ENCODE measurements around the gene SEBOX.

DNA sequence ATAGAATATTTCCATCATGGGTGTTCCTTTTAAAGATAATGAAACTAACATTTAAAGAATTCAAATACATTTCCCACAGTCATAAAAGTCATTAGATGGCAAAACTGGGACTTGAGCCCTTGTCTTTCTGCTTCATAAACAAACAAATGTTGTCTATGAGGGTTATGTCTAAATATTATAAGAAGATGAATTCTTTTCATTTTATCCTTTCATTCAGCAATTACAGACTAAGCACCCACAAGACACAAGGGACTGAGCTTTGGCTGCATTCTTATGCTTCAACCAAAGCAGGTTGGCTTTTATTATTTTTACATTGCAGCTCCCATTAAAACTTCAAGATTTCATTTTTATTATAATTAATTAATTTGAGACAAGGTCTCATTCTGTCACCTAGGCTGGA is 21.4 kb upstream of the SEBOX start:
- TF ChIP-seq, protein P1, sequence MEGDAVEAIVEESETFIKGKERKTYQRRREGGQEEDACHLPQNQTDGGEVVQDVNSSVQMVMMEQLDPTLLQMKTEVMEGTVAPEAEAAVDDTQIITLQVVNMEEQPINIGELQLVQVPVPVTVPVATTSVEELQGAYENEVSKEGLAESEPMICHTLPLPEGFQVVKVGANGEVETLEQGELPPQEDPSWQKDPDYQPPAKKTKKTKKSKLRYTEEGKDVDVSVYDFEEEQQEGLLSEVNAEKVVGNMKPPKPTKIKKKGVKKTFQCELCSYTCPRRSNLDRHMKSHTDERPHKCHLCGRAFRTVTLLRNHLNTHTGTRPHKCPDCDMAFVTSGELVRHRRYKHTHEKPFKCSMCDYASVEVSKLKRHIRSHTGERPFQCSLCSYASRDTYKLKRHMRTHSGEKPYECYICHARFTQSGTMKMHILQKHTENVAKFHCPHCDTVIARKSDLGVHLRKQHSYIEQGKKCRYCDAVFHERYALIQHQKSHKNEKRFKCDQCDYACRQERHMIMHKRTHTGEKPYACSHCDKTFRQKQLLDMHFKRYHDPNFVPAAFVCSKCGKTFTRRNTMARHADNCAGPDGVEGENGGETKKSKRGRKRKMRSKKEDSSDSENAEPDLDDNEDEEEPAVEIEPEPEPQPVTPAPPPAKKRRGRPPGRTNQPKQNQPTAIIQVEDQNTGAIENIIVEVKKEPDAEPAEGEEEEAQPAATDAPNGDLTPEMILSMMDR (IDR thresholded peaks at IDR 0.05), result no peak
- TF ChIP-seq POLR2A (IDR thresholded peaks at IDR 0.05), result no peak

Measured in testis (tissue), 2 donors.